Measurements from ENCODE around the gene MINDY4B.

Gene MINDY4B

DNA sequence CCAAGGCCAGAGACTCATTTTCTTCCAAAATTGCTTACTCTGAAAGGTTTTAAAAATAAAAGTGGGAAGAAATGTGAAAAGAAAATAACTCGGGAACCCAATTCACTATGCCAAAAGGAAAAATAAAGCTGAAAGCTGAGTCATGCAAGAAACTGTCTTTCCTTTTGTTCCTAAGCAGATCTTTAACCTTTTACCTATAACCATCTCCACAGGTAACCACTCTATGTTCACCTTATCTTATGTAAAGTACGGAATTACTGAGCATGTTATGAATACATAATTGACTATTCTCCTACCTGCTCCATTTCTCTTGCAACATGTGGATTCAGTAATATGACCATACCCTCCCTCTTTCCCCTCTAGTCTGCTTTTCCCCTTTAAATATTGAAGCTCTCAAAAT, 62.0 kb downstream of the MINDY4B start:
- no peak for TF ChIP-seq GATA3 (IDR thresholded peaks at IDR 0.05; ENCODE audit: low read depth, low read length)
- TF ChIP-seq GATA2 (IDR thresholded peaks at IDR 0.05; ENCODE audit: low read depth, low read length), result no peak

GRCh38 chr3:150840802-150841515, 64.3 kb downstream of the MINDY4B start:
- no peak for TF ChIP-seq GATA2 (IDR thresholded peaks at IDR 0.05; ENCODE audit: low read depth, low read length)
- no peak for TF ChIP-seq GATA3 (IDR thresholded peaks at IDR 0.05; ENCODE audit: low read depth, low read length)

DNA sequence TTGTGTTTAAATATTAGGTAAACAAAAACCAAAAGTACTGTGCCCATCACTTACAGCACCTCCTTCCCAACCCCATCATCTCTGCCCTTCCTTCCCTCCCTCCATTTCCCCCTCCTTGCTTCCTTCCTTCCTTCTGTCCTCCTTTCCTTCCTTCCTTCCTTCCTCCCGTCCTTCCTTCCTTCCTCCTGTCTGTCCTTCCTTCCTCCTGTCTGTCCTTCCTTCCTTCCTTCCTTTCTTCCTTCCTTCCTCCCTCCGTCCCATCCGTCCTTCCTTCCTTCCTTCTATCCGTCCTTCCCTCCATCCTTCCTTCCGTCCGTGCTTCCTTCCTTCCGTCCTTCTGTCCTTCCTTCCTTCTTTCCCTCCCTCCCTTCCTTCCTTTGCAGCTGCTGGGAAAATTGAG, 74.5 kb downstream of the MINDY4B start:
- TF ChIP-seq GATA2 (IDR thresholded peaks at IDR 0.05; ENCODE audit: low read depth, low read length), result no peak
- no peak for TF ChIP-seq GATA3 (IDR thresholded peaks at IDR 0.05; ENCODE audit: low read depth, low read length)

DNA sequence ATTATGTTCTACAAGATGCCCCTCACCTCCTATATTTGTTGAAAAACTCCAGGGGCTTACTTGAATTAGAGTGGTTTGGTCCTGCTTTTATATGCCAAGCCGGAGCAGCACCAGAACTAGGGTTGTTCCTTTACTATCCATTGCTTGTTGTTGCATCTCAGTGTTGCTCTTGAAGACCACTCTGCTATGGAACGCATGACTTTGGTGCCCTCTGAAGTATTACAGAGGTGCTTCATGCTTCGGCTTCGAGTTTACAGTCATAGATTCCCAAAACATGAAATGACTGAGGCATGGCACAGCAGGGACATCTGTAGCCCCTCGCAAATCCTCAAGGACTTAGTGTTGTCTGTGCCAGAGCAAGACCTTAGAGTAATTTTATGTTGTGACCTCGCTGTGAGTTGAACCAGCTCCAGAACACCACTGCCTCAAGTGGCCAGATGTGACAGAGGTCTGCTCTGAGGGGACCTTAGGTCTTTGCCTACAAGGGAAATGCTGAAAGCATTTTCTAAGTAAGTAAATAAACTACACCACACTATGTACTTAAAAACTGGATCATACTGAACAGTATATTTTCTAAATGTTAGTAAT, 75.1 kb downstream of the MINDY4B start:
- no peak for TF ChIP-seq GATA3 (IDR thresholded peaks at IDR 0.05; ENCODE audit: low read depth, low read length)
- TF ChIP-seq GATA2 (IDR thresholded peaks at IDR 0.05; ENCODE audit: low read depth, low read length), result no peak

- TF ChIP-seq GATA2 (IDR thresholded peaks at IDR 0.05; ENCODE audit: low read depth, low read length), result no peak
- TF ChIP-seq GATA3 (IDR thresholded peaks at IDR 0.05; ENCODE audit: low read depth, low read length), result no peak
Observed at GRCh38 chr3:150829408-150829807, 75.8 kb downstream of the MINDY4B start.

DNA sequence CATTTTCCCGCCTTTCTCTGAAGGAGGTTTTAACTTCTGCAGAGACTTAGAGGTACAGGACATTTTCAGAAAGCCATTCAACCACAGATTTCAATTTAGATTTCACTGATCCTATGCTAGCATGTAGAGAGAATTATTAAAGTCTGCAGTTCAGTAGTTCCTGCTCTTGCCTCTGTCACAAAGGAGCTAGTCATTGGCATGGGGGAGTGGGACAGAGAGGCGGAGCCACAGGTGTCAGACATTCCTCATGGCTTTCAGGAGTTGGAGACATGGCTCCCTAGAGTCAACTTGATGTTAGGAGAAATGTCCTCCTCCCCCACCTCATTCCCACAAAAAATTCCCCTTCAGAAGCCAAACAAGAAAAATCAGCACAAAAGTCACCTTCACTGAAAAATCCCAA, 76.2 kb downstream of the MINDY4B start:
- no peak for TF ChIP-seq GATA2 (IDR thresholded peaks at IDR 0.05; ENCODE audit: low read depth, low read length)
- TF ChIP-seq GATA3 (IDR thresholded peaks at IDR 0.05; ENCODE audit: low read depth, low read length), result no peak

- no peak for TF ChIP-seq GATA2 (IDR thresholded peaks at IDR 0.05; ENCODE audit: low read depth, low read length)
- no peak for TF ChIP-seq GATA3 (IDR thresholded peaks at IDR 0.05; ENCODE audit: low read depth, low read length)
Observed at GRCh38 chr3:150828261-150828660, 77.0 kb downstream of the MINDY4B start.

DNA sequence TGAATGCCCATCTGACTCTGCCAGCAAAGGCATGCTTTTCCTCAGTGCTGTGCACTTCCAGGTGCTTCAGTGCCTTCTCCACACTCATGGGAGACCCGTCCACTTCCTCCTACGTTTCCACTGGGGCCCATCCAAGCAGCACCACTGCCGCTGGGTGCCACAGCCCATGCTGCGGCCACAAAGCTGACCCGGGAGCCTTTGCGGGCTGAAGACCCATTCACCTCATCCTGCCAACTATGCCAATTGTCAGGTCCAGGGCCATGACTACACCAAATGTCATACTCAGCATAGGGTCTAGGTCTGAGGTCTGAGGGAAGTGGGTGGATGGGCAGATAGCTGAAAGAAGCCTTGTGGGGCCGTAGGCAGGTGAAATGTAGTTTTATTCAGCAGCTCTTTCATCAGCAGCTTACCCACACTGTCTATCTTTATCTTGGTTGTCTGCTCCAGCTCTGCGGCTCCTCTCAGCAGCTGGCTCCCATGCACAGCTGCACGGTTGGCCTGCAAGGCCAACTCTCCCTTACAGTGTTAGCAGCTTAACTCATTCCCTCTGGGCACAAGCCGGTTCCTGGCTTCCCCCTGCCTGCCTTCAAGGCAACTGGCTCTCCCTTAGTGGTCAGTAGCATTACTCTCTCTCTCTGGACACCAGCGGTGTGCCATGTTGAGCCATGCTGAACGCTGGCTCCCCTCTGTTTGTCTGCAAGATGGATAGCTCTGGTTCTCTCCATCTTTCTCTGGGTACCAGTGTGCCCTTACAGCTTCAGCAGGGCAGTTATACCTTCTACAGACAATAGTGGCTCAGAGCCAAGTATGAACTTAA, 78.6 kb downstream of the MINDY4B start:
- no peak for TF ChIP-seq GATA2 (IDR thresholded peaks at IDR 0.05; ENCODE audit: low read depth, low read length)
- no peak for TF ChIP-seq GATA3 (IDR thresholded peaks at IDR 0.05; ENCODE audit: low read depth, low read length)

DNA sequence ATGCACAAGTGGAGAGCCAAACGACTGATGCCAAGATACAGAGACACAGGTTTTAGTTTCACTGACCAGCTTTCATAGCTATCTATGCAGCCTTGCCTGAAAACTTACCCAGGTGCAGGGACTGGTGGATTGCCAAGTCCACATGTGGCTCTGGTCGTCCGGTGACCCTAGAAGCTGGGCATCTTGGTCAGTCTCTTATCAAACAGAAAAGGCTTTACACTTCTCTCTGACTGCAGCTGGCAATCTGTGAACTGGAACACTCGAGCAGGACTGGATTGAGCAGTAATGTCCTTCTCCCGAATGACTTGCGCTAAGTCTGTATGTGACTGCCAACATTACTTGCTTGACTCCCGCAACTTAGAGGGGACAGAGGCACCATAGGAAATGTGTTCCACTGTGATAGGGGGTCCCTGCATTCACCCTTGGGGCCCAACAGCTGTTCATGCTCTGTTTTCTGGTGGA, 79.3 kb downstream of the MINDY4B start:
- no peak for TF ChIP-seq GATA2 (IDR thresholded peaks at IDR 0.05; ENCODE audit: low read depth, low read length)
- no peak for TF ChIP-seq GATA3 (IDR thresholded peaks at IDR 0.05; ENCODE audit: low read depth, low read length)

GRCh38 chr3:150825192-150825915, 79.9 kb downstream of the MINDY4B start:
- TF ChIP-seq GATA2 (IDR thresholded peaks at IDR 0.05; ENCODE audit: low read depth, low read length) (no peak), GATA3 (IDR thresholded peaks at IDR 0.05; ENCODE audit: low read depth, low read length) (no peak)

GRCh38 chr3:150823277-150823676, 82.0 kb downstream of the MINDY4B start:
- TF ChIP-seq GATA3 (IDR thresholded peaks at IDR 0.05; ENCODE audit: low read depth, low read length) (no peak), GATA2 (IDR thresholded peaks at IDR 0.05; ENCODE audit: low read depth, low read length) (no peak)

GRCh38 chr3:150822636-150823035, 82.6 kb downstream of the MINDY4B start:
- TF ChIP-seq GATA2 (IDR thresholded peaks at IDR 0.05; ENCODE audit: low read depth, low read length) (no peak), GATA3 (IDR thresholded peaks at IDR 0.05; ENCODE audit: low read depth, low read length) (no peak)
